Mesenchymal stem cell (in vitro differentiated cells and primary cell): ENCODE data around the gene PTPRE.

ENCODE experiments used
- DNase-seq: peaks from one replicate; pipeline ENCODE4 v3.0.0-alpha.2; 2013
- H2AFZ ChIP-seq: one replicate; pipeline ENCODE4 v1.6.1; 2013; ENCODE audit warnings: low read depth, mild to moderate bottlenecking, control low read depth, inconsistent platforms, low read length, moderate library complexity
- H2AK5ac ChIP-seq: 2 replicates; pipeline ENCODE4 v1.6.1; 2013; ENCODE audit warnings: low read length, moderate library complexity, mild to moderate bottlenecking, inconsistent platforms; ENCODE audit not compliant: severe bottlenecking
- H2BK120ac ChIP-seq: one replicate; pipeline ENCODE4 v1.6.1; 2013; ENCODE audit warnings: low read depth, mild to moderate bottlenecking, inconsistent platforms, low read length, moderate library complexity
- H2BK12ac ChIP-seq, 2 experiments: one replicate each; pipeline ENCODE4 v1.6.1; 2013; ENCODE audit warnings: inconsistent platforms in 2 of 2, low read length in 2 of 2, mild to moderate bottlenecking in 2 of 2, moderate library complexity in 2 of 2, control low read depth in 1 of 2
- H2BK15ac ChIP-seq: one replicate; pipeline ENCODE4 v1.6.1; 2013; ENCODE audit warnings: mild to moderate bottlenecking, low read depth, inconsistent platforms; ENCODE audit not compliant: poor library complexity, severe bottlenecking
- H2BK5ac ChIP-seq: 2 replicates; pipeline ENCODE4 v1.6.1; 2013; ENCODE audit warnings: low read depth, mild to moderate bottlenecking, low read length, control low read depth, inconsistent platforms; ENCODE audit not compliant: poor library complexity, severe bottlenecking
- H3K14ac ChIP-seq, 2 experiments: one replicate each; pipeline ENCODE4 v1.6.1; 2013; ENCODE audit warnings: inconsistent platforms in 2 of 2, low read length in 2 of 2, control low read depth in 1 of 2, mild to moderate bottlenecking in 1 of 2, moderate library complexity in 1 of 2
- H3K18ac ChIP-seq, 2 experiments: one replicate each; pipeline ENCODE4 v1.6.1; 2013; ENCODE audit warnings: inconsistent platforms in 2 of 2, low read length in 2 of 2, control low read depth in 1 of 2, low read depth in 1 of 2, mild to moderate bottlenecking in 1 of 2
- H3K23ac ChIP-seq, 2 experiments: one replicate each; pipeline ENCODE4 v1.6.1; 2013; ENCODE audit warnings: inconsistent platforms in 2 of 2, low read length in 2 of 2, mild to moderate bottlenecking in 2 of 2, moderate library complexity in 2 of 2, control low read depth in 1 of 2
- H3K27ac ChIP-seq: 2 replicates; pipeline ENCODE4 v1.5.1; 2013; ENCODE audit warnings: mild to moderate bottlenecking, moderate library complexity, low read length, control low read depth, inconsistent platforms; ENCODE audit not compliant: poor library complexity, severe bottlenecking
- H3K27me3 ChIP-seq, 2 experiments: 2 replicates each; pipeline versions ENCODE4 v1.6.1 to v1.7.0; 2013; ENCODE audit warnings: low read length in 2 of 2, mild to moderate bottlenecking in 2 of 2, moderate library complexity in 2 of 2, control low read depth in 1 of 2, inconsistent platforms in 1 of 2; ENCODE audit not compliant: control insufficient read depth in 1 of 2, insufficient read depth in 1 of 2
- H3K36me3 ChIP-seq, 2 experiments: 2 replicates each; pipeline versions ENCODE4 v1.6.1 to v1.7.0; 2013; ENCODE audit warnings: low read length in 2 of 2, control low read depth in 1 of 2, inconsistent platforms in 1 of 2, low read depth in 1 of 2, mild to moderate bottlenecking in 1 of 2; ENCODE audit not compliant: insufficient read depth in 2 of 2, control insufficient read depth in 1 of 2
- H3K4ac ChIP-seq, 2 experiments: one replicate each; pipeline ENCODE4 v1.6.1; 2013; ENCODE audit warnings: inconsistent platforms in 2 of 2, low read length in 2 of 2, mild to moderate bottlenecking in 2 of 2, moderate library complexity in 2 of 2, control low read depth in 1 of 2, low read depth in 1 of 2
- H3K4me1 ChIP-seq: 2 replicates; pipeline ENCODE4 v1.6.1; 2013; ENCODE audit warnings: low read depth, low read length, control low read depth; ENCODE audit not compliant: control insufficient read depth, insufficient read depth
- H3K4me2 ChIP-seq: 2 replicates; pipeline ENCODE4 v1.6.1; 2013; ENCODE audit warnings: low read length, mild to moderate bottlenecking, inconsistent platforms; ENCODE audit not compliant: poor library complexity, severe bottlenecking
- H3K4me3 ChIP-seq, 2 experiments: 2 replicates each; pipeline versions ENCODE4 v1.5.1 to v1.7.0; 2013; ENCODE audit warnings: low read length in 2 of 2, mild to moderate bottlenecking in 2 of 2, control low read depth in 1 of 2, low read depth in 1 of 2; ENCODE audit not compliant: insufficient read depth in 1 of 2
- H3K79me1 ChIP-seq: replicated peaks from 2 replicates; pipeline ENCODE4 v1.6.1; 2013; ENCODE audit warnings: mild to moderate bottlenecking, control low read depth, low read length, inconsistent platforms; ENCODE audit not compliant: poor library complexity, severe bottlenecking
- H3K9ac ChIP-seq: 2 replicates; pipeline ENCODE4 v1.7.0; 2013; ENCODE audit warnings: mild to moderate bottlenecking, low read length, moderate library complexity
- H3K9me3 ChIP-seq: 2 replicates; pipeline ENCODE4 v1.7.0; 2013; ENCODE audit warnings: mild to moderate bottlenecking, low read length; ENCODE audit not compliant: control insufficient read depth
- H4K8ac ChIP-seq: one replicate; pipeline ENCODE4 v1.6.1; 2013; ENCODE audit warnings: inconsistent platforms, mild to moderate bottlenecking, low read length, moderate library complexity
- H4K91ac ChIP-seq: one replicate; pipeline ENCODE4 v1.6.1; 2013; ENCODE audit warnings: mild to moderate bottlenecking, low read length, inconsistent platforms
- WGBS: methylation state at CpG from one replicate; pipeline ENCODE4 v1.1.7; 2013; ENCODE audit warnings: mixed read lengths; 5-methylcytosine and 5-hydroxymethylcytosine counted together

Gene PTPRE

GRCh38 chr10:127951861-127952574, 45.1 kb downstream of the PTPRE start:
- H3K4ac ChIP-seq = no peak overlapping the region
- no peaks in the 10 kb centered on the region for H3K9me3 ChIP-seq
- H2BK12ac ChIP-seq = no peak overlapping the region
- no peak overlapping the region for H4K91ac ChIP-seq
- no peak overlapping the region for H2BK120ac ChIP-seq
- H4K8ac ChIP-seq = no peak overlapping the region
- H3K79me1 ChIP-seq = no peaks in the 10 kb centered on the region
- 58% methylated on average over 2 of the region's 2 CpGs for WGBS
- H3K14ac ChIP-seq = no peak overlapping the region
- no peaks in the 10 kb centered on the region for H3K27me3 ChIP-seq
- H2BK15ac ChIP-seq = no peak overlapping the region
- H3K27ac ChIP-seq = no peak overlapping the region
- H3K36me3 ChIP-seq = no peaks in the 10 kb centered on the region
- no peak overlapping the region for H3K23ac ChIP-seq
- H2AFZ ChIP-seq = no peak overlapping the region
- no peak overlapping the region for H3K9ac ChIP-seq
- no peak overlapping the region for H3K18ac ChIP-seq
- DNase-seq = no peak
- no peak overlapping the region for H3K4me2 ChIP-seq
- H2BK5ac ChIP-seq = no peak overlapping the region
- no peak overlapping the region for H3K4me3 ChIP-seq
- no peak overlapping the region for H2AK5ac ChIP-seq
- H3K4me1 ChIP-seq = no peaks in the 10 kb centered on the region

- Histone ChIP-seq H2BK5ac (no peak overlapping the region), H3K18ac (no peak overlapping the region), H3K4ac (no peak overlapping the region), H3K14ac (no peak overlapping the region), H2BK120ac (no peak overlapping the region), H3K27me3 (no peaks in the 10 kb centered on the region), H2BK12ac (no peak overlapping the region), H3K4me2 (no peak overlapping the region), H3K23ac (no peak overlapping the region), H3K9ac (no peak overlapping the region), H4K8ac (no peak overlapping the region), H2BK15ac (no peak overlapping the region), H3K36me3 (no peaks in the 10 kb centered on the region), H3K9me3 (no peaks in the 10 kb centered on the region), H4K91ac (no peak overlapping the region), H3K4me1 (no peaks in the 10 kb centered on the region), H3K79me1 (no peaks in the 10 kb centered on the region), H2AK5ac (no peak overlapping the region), H3K4me3 (no peak overlapping the region), H3K27ac (no peak overlapping the region), H2AFZ (no peak overlapping the region)
- 78% methylated on average over 2 of the region's 2 CpGs for WGBS
- DNase-seq = no peak
These were observed 45.6 kb downstream of the PTPRE start for GRCh38 chr10:127952575-127952869.

- no peaks in the 10 kb centered on the region for H3K27me3 ChIP-seq
- H2BK5ac ChIP-seq = no peak overlapping the region
- H2BK120ac ChIP-seq = no peak overlapping the region
- H3K4ac ChIP-seq = no peak overlapping the region
- no peak overlapping the region for H4K8ac ChIP-seq
- no peaks in the 10 kb centered on the region for H3K9me3 ChIP-seq
- no peak overlapping the region for H2AK5ac ChIP-seq
- H3K14ac ChIP-seq = no peak overlapping the region
- no peak overlapping the region for H3K23ac ChIP-seq
- H2BK15ac ChIP-seq = no peak overlapping the region
- WGBS = 90% methylated on average over 4 of the region's 4 CpGs
- no peaks in the 10 kb centered on the region for H3K36me3 ChIP-seq
- no peak overlapping the region for H3K4me3 ChIP-seq
- no peak overlapping the region for H3K4me2 ChIP-seq
- H3K9ac ChIP-seq = no peak overlapping the region
- no peaks in the 10 kb centered on the region for H3K79me1 ChIP-seq
- no peak for DNase-seq
- no peaks in the 10 kb centered on the region for H3K4me1 ChIP-seq
- no peak overlapping the region for H2AFZ ChIP-seq
- H3K27ac ChIP-seq = no peak overlapping the region
- H4K91ac ChIP-seq = no peak overlapping the region
- H2BK12ac ChIP-seq = no peak overlapping the region
- H3K18ac ChIP-seq = no peak overlapping the region
These were observed 46.0 kb downstream of the PTPRE start for GRCh38 chr10:127952918-127953317.

- H3K4ac ChIP-seq = no peak overlapping the region
- H2BK5ac ChIP-seq = no peak overlapping the region
- DNase-seq = no peak
- H3K9me3 ChIP-seq = no peaks in the 10 kb centered on the region
- H3K27ac ChIP-seq = no peak overlapping the region
- no peak overlapping the region for H2BK12ac ChIP-seq
- H3K18ac ChIP-seq = no peak overlapping the region
- H2AK5ac ChIP-seq = no peak overlapping the region
- H3K4me3 ChIP-seq = no peak overlapping the region
- no peak overlapping the region for H2BK15ac ChIP-seq
- H3K23ac ChIP-seq = no peak overlapping the region
- H3K14ac ChIP-seq = no peak overlapping the region
- H4K8ac ChIP-seq = no peak overlapping the region
- H3K79me1 ChIP-seq = no peaks in the 10 kb centered on the region
- no peaks in the 10 kb centered on the region for H3K27me3 ChIP-seq
- no peak overlapping the region for H3K4me2 ChIP-seq
- no peaks in the 10 kb centered on the region for H3K4me1 ChIP-seq
- no peak overlapping the region for H3K9ac ChIP-seq
- no peak overlapping the region for H2AFZ ChIP-seq
- no peak overlapping the region for H2BK120ac ChIP-seq
- H4K91ac ChIP-seq = no peak overlapping the region
- H3K36me3 ChIP-seq = no peaks in the 10 kb centered on the region
- WGBS = 80% methylated on average over 1 of the region's 1 CpG
These were observed 47.0 kb downstream of the PTPRE start for GRCh38 chr10:127953876-127954275.
